ENCODE data around the gene SLC7A6.

The SLC7A6 gene

GRCh38 chr16:68348639-68349445 is 84.5 kb downstream of the SLC7A6 start:
- no peak for FAIRE-seq

- no peak for FAIRE-seq
Observed at GRCh38 chr16:68349838-68350410, 85.6 kb downstream of the SLC7A6 start.

- no peak for FAIRE-seq
Observed at GRCh38 chr16:68350813-68351350, 86.6 kb downstream of the SLC7A6 start.

All from A204.1 (cell line).